Activated T-helper 2 cell treated with anti-CD3 and anti-CD28 coated beads, Interferon-gamma antibody, Interleukin-2, Interleukin-4, amounts not matched to agents 10 μg/mL and 5 μg/mL and 100 μg/mL, durations not matched to agents 14 hours and 24 hours and 36 hours (primary cell): Measurements from ENCODE around the gene LEFTY1. TPM values are rescaled to one million over a fixed set of nuclear protein-coding genes. Genes with fewer than 3 reads are reported as not detected.

Experiments
- DNase-seq: peaks from one replicate; pipeline ENCODE4 v3.0.0; 2021; ENCODE audit warnings: low spot score
- H3K27ac Mint-ChIP-seq: one replicate; pipeline ENCODE4 v1.8.0; 2021; ENCODE audit warnings: mixed read lengths
- H3K27me3 Mint-ChIP-seq: one replicate; pipeline ENCODE4 v1.8.0; 2021; ENCODE audit warnings: low read depth, mixed read lengths
- H3K36me3 Mint-ChIP-seq: one replicate; pipeline ENCODE4 v1.8.0; 2021; ENCODE audit warnings: low read depth, mixed read lengths
- H3K4me1 Mint-ChIP-seq: one replicate; pipeline ENCODE4 v1.8.0; 2021; ENCODE audit warnings: low read depth, mixed read lengths
- H3K4me3 Mint-ChIP-seq: one replicate; pipeline ENCODE4 v1.8.0; 2021; ENCODE audit warnings: low read depth, mild to moderate bottlenecking, moderate library complexity, mixed read lengths
- H3K9me3 Mint-ChIP-seq: one replicate; pipeline ENCODE4 v1.8.0; 2021; ENCODE audit warnings: mixed read lengths
- intact Hi-C: fragments of 100-400 bp; cut with micrococcal nuclease; formaldehyde crosslinking; loops from one replicate; pipeline ENCODE4 v1.15.1; 2023
- total RNA-seq: library from RNA; stranded (reverse); gene quantifications from 2 replicates; pipeline ENCODE4 v1.2.3, GENCODE V29; 2022

Gene LEFTY1
- total RNA-seq, 1 donor from 2014 or later = not detected

GRCh38 chr1:225859151-225859550, 29.8 kb downstream of the LEFTY1 start:
- Mint-ChIP-seq H3K4me3 (no peak overlapping the region), H3K36me3 (peaks cover 40% of the 10 kb centered on the region), H3K4me1 (peaks cover 2% of the 10 kb centered on the region), H3K27me3 (no peaks in the 10 kb centered on the region), H3K9me3 (no peaks in the 10 kb centered on the region), H3K27ac (no peak overlapping the region)
- no peak for DNase-seq
- intact Hi-C loops = no loop called here

DNA sequence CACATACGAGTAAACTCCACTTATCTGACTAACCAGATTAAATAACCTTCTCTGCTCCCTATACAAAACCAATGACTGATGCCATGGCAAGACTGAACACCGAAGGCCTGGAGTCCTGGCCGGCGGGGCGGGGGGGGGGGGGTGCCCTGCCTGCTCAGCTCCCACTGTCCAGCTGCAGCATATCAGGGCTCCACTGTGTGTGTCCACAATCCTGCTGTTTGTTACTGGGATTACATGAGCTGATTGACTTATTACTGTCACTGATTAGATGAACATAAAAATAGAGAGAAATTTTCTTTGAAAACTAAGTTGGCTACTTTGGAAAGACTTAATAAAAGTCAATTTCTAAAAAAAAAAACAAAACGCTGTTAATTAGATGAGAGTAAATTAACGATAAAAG, 31.7 kb downstream of the LEFTY1 start:
- no peak for DNase-seq
- H3K36me3 Mint-ChIP-seq = peaks cover 43% of the 10 kb centered on the region

DNA sequence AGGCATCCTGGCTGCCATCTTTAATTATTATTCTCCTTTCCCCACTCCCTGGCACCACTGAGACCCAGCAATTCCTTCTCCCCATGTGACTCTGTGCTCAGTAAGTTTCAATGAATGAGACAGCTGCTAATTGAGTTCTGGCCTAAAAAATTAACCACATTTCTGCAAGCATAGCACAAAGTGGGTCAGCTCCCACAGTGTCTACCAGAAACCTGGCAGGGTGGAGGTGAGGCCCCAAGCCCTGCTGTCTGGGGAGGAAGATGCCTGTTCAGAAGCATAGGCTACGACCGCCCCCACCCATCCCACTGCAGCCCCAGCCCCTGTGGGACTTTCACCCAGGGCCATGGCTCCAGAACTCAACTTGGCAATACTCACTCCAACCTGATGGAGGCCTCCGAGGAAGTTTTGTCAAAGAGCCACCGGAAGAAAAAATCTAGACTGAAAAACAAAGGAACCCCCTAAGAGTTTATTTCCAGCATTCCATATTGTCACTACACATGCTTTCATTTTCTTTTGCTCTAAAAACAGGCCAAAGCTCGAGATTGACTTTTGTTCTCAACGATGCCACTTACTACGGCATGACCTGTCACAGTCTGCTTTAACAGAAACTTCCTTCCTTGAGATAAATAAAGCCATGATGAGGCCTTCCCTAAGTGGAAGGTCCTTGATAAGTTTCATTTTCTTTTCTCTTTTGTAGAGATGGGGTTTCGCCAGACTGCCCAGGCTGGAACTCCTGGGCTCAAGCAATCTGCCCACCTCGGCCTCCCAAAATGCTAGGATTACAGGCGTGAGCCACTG, 33.2 kb downstream of the LEFTY1 start:
- no peak for DNase-seq
- intact Hi-C loops = no loop called here
- Mint-ChIP-seq H3K4me1 (peaks cover 4% of the 10 kb centered on the region), H3K27ac (no peak overlapping the region), H3K4me3 (no peak overlapping the region), H3K27me3 (no peaks in the 10 kb centered on the region), H3K36me3 (peaks cover 48% of the 10 kb centered on the region), H3K9me3 (no peaks in the 10 kb centered on the region)

More for the DNA sequence above, 31.7 kb downstream of the LEFTY1 start:
- intact Hi-C loops = no loop called here
- no peak overlapping the region for H3K27ac Mint-ChIP-seq
- no peaks in the 10 kb centered on the region for H3K9me3 Mint-ChIP-seq
- H3K4me3 Mint-ChIP-seq = no peak overlapping the region
- no peaks in the 10 kb centered on the region for H3K4me1 Mint-ChIP-seq
- no peaks in the 10 kb centered on the region for H3K27me3 Mint-ChIP-seq

DNA sequence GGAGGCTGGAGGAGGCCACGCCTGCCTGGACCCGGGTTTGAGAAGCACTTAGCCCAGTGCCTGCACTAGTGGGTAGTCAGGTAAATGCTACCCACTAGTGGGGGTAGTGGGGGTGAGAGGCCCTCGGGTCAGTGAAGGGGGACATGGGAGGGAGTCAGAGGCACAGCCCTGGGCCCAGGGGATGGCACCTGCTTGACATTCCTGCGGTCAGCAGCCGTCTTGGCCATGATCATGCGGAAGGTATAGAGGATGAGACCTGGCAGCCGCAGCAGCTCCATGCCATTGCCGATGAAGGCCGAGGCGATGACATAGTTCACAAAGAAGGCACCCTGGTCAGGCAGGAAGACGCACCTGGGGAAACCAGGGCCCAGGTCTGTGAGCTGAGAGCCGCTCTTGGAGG, 35.5 kb downstream of the LEFTY1 start:
- peaks cover 49% of the 10 kb centered on the region for H3K36me3 Mint-ChIP-seq
- no peak for DNase-seq
- H3K27me3 Mint-ChIP-seq = no peaks in the 10 kb centered on the region
- intact Hi-C loops = no loop called here
- H3K4me1 Mint-ChIP-seq = peaks cover 9% of the 10 kb centered on the region
- H3K9me3 Mint-ChIP-seq = no peaks in the 10 kb centered on the region
- no peak overlapping the region for H3K4me3 Mint-ChIP-seq
- H3K27ac Mint-ChIP-seq = no peak overlapping the region

DNA sequence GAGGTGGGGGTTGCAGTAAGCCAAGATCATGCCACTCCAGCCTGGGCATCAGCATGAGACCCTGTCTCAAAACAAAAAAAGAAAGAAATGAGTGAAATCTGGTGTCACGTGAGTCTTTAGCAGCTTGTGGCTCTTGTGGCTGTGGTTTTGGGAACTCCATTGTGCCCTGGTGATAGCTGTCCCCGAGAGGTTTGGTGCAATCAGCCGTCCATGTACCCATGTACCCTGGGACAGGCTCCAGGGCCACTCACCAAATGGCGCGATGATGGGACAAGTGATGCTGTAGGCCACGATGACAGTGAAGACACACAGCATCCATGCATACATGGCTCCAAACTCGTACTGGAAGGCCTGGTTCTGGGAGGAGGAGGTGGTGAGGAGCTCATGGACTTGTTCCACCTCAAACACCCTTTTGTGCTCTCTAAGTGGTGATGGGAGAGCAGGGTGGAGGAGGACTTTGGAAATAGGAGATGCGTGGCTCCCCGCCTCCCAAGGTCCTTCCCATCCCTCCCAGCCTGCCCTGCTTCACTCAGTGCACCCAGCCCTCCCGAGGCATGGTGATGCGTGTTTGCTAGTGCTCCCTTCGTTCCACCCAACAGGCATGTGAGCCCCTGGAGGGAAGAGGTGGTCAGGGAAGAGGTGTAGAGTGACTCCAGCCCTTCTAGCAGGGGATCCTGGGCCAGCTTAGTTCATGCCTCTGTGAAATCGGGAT, 36.4 kb downstream of the LEFTY1 start:
- intact Hi-C loops = no loop called here
- Mint-ChIP-seq H3K27me3 (no peaks in the 10 kb centered on the region), H3K9me3 (no peaks in the 10 kb centered on the region), H3K27ac (no peak overlapping the region), H3K36me3 (peaks cover 50% of the 10 kb centered on the region), H3K4me3 (no peak overlapping the region), H3K4me1 (peaks cover 15% of the 10 kb centered on the region)
- DNase-seq = no peak

DNA sequence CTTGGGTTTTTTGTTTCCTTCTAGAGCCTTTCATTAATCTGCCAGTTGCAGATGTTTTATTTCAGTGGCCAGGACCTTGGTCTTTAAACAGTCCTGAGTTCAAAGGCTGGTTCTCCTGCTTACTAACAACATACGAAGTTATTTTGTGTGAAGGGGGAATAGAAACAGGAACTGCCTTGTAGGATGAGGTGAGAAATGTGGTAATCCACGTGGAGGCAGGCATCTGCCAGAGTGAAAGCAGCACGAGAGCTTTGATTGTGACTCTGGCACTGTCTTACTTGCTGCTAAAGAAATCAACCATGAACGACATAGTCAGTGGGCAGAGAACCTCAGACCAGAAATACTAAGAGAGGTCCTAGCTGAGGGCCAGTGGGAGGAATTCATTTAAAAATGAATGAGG, 37.1 kb downstream of the LEFTY1 start:
- H3K27ac Mint-ChIP-seq = no peak overlapping the region
- peaks cover 50% of the 10 kb centered on the region for H3K36me3 Mint-ChIP-seq
- no peak overlapping the region for H3K4me3 Mint-ChIP-seq
- no peaks in the 10 kb centered on the region for H3K9me3 Mint-ChIP-seq
- H3K4me1 Mint-ChIP-seq = peaks cover 15% of the 10 kb centered on the region
- H3K27me3 Mint-ChIP-seq = no peaks in the 10 kb centered on the region
- intact Hi-C loops = no loop called here
- DNase-seq = no peak

DNA sequence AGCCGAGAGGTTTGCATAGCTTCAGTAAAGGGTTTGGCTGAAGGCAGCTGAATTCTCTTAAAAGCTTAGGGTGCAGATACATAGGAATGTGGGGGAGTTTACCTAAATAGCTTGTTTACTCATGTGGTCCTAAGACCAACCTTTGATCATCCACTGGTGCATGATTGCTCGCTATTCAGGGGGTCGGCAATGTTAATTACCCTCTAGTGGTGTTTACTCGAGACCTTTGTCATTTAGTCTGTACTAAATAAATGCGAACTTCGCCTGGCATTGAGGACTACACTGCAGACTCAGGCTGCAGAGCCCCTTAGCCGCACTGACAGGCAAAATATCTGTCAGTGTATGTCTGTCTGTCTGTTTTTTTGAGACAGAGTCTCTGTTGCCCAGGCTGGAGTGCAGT, 38.6 kb downstream of the LEFTY1 start:
- Mint-ChIP-seq H3K4me3 (no peak overlapping the region), H3K9me3 (no peaks in the 10 kb centered on the region), H3K4me1 (peaks cover 15% of the 10 kb centered on the region), H3K36me3 (peaks cover 47% of the 10 kb centered on the region), H3K27ac (no peak overlapping the region), H3K27me3 (no peaks in the 10 kb centered on the region)
- DNase-seq = no peak
- intact Hi-C loops = no loop called here

GRCh38 chr1:225849925-225850324, 39.0 kb downstream of the LEFTY1 start:
- Mint-ChIP-seq H3K27me3 (no peaks in the 10 kb centered on the region), H3K4me3 (no peak overlapping the region), H3K27ac (no peak overlapping the region), H3K36me3 (peaks cover 47% of the 10 kb centered on the region), H3K4me1 (peaks cover 15% of the 10 kb centered on the region), H3K9me3 (no peaks in the 10 kb centered on the region)
- intact Hi-C loops = no loop called here
- no peak for DNase-seq

DNA sequence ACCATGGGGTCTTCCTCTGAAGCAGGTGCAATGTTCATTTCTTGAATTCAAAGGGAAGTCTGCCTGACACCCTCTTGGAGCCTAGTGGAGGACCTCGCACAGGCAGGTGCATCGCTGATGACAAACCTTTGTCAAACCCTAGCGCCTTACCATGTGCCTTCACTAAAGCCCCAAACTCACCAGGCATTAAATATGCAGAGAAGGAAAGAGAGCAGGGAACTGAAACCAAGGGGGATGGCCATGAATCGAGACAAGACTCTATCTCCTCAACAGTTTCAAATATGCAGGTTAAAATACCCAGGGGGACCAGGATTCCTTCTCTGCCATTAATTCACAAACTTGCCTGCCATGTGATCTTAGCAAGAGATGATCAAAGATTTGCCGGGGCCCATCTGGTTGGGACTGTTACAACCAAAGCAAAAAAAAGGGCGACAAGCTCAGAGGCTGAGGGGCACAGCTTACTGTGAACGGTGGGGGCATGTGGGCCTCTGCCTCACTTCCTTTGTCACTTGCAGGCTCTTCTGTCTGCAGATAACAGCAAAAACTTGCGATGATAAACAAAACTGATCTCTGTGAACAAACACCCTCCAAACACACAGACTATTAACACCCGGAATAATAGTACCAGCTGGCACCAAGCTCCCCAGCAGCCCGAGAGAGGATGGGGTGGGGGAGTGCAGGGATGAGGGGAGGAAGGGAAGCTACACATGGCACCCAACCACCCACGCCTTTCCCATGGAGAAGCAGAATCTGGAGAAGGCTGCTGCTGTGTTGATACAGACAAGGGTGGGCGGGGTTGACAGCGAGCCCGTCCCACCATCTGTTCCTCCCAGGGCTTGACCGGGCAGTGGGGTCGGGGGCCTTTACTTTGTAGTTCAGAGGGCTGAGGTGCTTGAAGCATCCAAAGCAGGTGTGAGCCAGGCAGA, 40.7 kb downstream of the LEFTY1 start:
- Mint-ChIP-seq H3K4me3 (no peak overlapping the region), H3K36me3 (peaks cover 33% of the 10 kb centered on the region), H3K4me1 (peaks cover 15% of the 10 kb centered on the region), H3K27me3 (no peaks in the 10 kb centered on the region), H3K27ac (no peak overlapping the region), H3K9me3 (no peaks in the 10 kb centered on the region)
- intact Hi-C loops = no loop called here
- no peak for DNase-seq

DNA sequence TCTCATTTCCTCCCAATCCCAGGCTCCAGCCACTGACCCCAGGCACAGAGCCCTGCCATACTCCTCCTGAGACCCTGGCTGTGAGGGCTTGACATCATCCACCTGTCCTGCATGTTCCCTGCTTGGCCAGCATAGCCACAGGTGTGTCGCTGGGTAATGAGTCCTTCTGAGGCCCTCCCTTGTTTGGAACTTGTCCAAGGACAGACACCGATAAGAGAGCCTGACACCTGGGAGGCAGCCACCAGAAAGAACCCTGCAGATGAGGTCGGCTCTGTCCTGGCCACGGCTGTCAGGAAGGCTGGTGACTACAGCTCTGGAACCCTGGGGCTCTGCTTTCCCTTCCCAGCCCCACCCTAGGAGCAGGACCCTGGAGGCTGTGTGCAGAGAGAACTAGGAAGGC, 41.3 kb downstream of the LEFTY1 start:
- Mint-ChIP-seq H3K36me3 (peaks cover 32% of the 10 kb centered on the region), H3K4me3 (no peak overlapping the region), H3K4me1 (peaks cover 15% of the 10 kb centered on the region), H3K27ac (no peak overlapping the region), H3K9me3 (no peaks in the 10 kb centered on the region), H3K27me3 (no peaks in the 10 kb centered on the region)
- no peak for DNase-seq
- intact Hi-C loops = no loop called here

DNA sequence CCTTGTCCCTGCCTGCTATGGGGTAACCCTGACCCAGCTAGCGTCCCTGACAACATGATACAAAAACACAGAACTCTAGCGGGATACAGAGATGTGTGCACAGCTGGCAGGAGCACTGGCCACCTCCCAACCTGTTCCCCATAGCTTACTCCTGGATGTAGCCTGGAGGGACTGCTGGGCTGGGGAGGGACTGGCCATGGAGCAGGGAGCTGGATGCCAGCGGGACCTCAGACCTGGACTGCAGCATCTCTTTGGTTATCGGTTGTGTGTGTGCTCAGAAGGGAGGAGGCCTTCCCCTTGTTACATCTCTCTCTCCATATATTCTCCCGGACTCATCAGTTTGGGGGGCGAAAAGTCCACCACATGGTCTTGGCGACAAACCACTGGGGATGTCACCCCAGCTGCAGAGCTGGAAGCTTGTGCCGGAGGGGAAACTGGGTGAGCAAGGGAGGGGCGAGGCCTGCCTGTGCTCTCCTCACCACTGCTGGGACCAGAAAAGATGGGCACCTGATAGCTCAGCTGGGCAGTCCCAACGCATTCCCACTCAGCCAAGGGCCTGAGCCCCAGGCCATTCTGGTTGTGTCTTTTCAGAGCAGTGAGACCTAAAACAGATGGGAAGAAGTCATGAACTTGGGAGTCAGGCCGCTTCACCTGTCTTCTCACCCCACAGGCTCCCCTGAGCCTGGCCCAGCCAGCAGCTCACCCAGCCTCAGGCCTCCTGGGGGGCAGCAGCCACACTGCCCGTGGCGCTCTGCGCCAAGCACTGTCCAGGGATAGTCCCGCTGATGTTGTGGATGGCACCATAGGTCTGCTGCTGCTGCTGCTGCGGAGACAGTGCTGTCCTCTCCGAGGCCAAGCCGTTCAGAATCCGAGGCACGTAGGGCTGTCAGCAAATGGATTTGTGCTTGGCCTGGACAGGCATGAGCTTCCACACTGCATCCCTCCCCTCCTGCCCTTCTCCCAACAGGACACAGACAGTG, 42.3 kb downstream of the LEFTY1 start:
- H3K9me3 Mint-ChIP-seq = no peaks in the 10 kb centered on the region
- H3K4me1 Mint-ChIP-seq = peaks cover 11% of the 10 kb centered on the region
- H3K27ac Mint-ChIP-seq = no peak overlapping the region
- no peak overlapping the region for H3K4me3 Mint-ChIP-seq
- no peaks in the 10 kb centered on the region for H3K27me3 Mint-ChIP-seq
- intact Hi-C loops = no loop called here
- DNase-seq = no peak
- H3K36me3 Mint-ChIP-seq = peaks cover 24% of the 10 kb centered on the region
